SKM-1 (cell line): ENCODE measurements around the gene SPINK14.
A peak's percentile ranks its signal among the peaks of the same experiment; 100 is the strongest.

Experiments
- DNase-seq: peaks from one replicate; lab custom pipeline; 2025; ENCODE audit not compliant: unreplicated experiment; lab: John Stamatoyannopoulos, UW

Gene SPINK14

DNA sequence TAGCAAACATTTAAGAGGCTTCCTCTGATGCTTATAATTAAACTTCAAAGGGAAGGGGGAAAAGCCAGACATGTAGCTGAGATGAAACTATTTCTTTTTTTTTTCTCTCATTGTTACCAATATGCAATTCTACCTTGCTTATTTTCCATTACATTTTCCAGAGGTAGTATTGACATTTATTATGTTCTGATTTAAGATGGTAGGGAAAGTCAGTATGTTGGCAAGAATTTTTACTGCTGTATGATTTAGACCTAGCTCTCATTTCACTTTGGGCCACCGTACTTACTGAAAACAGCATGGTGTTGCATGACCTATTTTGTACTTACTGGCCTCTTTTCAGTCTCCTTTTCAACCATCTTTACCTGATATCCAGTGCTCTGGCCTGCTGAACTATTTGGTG lies 24.9 kb downstream of the SPINK14 start:
- DNase-seq: no peak

DNA sequence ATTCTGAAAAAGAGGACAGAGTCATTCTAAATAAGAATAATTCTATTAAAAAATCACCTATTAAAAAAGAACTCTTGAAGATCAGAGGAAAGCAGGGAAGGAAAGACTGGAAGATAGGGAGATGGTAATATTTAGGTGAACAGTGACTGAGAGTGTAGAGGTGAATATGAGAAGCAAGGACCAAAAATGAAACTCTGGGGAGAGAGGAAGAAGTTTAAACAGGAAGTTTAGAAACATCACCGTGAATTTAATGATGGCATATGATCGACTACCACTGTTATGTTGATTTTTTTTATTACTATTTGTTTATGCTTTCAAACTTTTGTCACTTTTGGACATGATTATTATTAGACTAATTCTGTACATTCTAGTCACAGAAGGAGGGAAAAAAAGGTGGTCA lies 32.8 kb downstream of the SPINK14 start:
- no peak for DNase-seq

DNA sequence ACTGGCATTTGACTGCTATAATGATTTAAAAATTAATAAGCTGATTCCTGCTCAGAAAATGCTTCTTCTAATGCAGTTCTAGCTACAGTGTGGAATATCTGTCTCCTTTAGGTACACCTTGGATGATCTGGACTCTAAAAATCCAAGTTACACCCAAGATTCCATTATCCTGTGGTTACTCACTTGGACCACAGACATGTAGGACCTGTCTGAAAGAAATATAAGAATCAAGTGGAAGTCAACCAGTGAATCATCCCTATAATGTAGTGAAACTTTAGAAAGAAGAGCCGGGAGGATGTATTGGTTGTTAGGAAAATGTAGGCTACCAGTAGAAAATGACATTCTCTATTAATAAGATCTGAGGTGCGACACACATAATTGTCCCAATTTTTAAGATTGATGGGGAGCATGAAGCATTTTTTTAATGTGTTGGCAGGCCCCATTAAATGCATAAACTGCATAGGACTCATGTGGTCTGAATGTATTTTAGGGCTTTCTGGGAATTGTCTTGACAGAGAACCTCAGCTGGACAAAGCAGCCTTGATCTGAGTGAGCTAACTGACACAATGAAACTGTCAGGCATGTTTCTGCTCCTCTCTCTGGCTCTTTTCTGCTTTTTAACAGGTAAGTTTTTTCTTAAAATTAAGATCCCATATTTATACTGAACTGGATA lies 34.3 kb downstream of the SPINK14 start, which contains the start of gene SPINK6:
SPINK6 (plus strand) TSS at position 512 of the 673 bp plus-strand sequence; CDS start at position 567, 55 bp downstream.
- no peak for DNase-seq

- peak; percentile 32 for DNase-seq
Measured at GRCh38 chr5:148205044-148205806, 36.9 kb downstream of the SPINK14 start.

GRCh38 chr5:148205865-148206264 lies 37.5 kb downstream of the SPINK14 start:
- no peak for DNase-seq

DNA sequence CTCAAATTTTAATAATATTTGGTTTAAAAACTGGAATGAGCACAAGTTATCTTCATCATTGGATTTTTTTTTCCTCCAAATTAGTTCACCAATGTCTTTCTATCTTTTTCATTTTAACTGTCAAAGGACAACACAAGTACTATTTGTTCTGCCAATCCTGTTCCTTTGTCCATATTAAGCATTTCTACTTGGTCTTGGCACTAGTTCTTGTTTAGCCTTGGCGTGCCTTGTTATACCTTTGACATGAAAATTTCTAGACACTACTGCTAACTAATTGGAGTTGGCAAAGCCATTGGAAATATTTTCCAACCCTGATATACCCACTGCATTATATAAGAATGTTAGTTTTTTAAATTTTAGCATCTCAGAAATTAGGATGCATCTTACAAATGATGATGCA lies 38.3 kb downstream of the SPINK14 start:
- DNase-seq: no peak

GRCh38 chr5:148208226-148208625 lies 39.9 kb downstream of the SPINK14 start:
- DNase-seq: no peak

DNA sequence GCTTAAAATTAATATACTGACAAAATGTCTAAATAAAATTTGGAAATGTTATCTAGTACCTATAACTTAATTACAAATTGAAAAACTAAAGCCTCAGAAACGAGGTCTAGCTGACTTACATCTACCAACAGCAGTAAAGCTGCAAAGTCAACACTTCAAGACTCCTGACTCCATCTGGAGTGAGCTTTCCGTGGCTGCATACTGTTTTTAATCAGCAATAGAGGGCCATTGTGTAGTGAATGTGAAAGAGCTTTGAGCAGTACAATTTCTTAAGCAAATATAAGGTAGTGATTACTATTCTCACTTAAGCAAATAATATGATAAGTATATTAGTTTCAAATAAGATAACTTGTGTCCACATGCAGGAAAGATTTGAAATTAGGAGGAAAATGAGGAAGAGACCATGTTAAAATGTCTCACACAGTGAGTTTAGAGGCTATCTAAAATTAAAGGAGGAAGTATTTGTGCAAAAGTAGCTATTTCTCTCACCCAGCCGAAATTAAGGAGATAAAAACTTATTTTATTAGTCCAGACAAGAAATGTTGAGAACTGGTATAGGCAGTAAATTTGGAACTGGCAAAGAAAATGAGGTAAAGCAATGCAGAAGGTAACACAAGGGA lies 40.9 kb downstream of the SPINK14 start:
- DNase-seq: no peak

DNA sequence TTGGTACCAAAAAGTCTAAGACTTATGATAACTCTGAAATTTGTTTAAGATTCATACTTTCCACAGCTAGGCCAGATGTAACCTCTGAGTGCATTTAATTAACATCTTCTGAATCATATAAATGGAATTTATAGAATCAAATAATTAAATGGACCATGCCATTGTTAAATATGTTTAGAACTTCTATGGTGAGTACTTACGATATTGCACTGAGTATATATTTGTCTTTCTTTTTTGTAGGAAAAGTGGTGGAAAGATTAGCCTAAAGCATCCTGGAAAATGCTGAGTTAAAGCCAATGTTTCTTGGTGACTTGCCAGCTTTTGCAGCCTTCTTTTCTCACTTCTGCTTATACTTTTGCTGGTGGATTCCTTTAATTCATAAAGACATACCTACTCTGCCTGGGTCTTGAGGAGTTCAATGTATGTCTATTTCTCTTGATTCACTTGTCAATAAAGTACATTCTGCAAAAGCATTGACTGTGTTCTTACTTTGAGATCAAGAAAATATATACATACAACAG lies 46.4 kb downstream of the SPINK14 start:
- no peak for DNase-seq

GRCh38 chr5:148221508-148221907 lies 53.2 kb downstream of the SPINK14 start:
- DNase-seq: no peak

DNA sequence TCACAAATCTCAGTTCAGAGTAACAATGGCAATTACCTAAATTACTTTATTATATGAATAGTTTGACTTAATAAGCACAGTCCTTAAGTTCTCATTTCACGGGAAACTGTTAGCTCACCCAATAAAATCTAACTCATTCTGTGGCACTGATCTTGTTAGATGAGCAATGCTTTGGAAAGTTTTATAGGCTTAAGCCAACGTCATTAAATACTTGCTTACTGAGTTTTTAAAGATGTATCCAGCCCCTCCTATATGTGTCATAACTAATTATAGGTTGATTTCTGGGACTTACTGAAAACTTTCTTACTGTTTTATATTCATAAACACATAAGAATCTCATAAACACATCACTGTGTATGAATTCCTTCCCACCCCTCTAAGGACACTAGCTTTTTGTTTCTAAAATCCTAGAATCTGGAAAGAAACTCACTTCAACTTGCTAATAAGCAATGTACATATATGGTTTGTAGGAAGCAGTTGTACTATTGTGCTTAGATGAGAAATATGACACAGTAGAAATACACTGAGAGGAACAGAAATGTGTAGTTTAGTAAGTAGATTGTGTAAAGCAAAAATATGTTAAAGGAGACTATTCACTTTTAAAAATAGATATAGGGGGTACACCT lies 55.9 kb downstream of the SPINK14 start:
- no peak for DNase-seq
